Activated T-cell treated with anti-CD3 and anti-CD28 coated beads for 1 hour (primary cell): ENCODE measurements around the gene COL25A1.
"Not testable (repeated sequence)": the region's sequence is repeated elsewhere in the genome, so short reads cannot be mapped to it uniquely, and the experiment has no call there.

Experiments
- DNase-seq: peaks from one replicate; pipeline ENCODE4 v3.0.0-alpha.2; 2020; ENCODE audit warnings: low read depth

The COL25A1 gene

GRCh38 chr4:109169170-109169569 lies 133.3 kb downstream of the COL25A1 start:
- DNase-seq = no peak

- no peak for DNase-seq
Observed at GRCh38 chr4:109166586-109166985, 135.9 kb downstream of the COL25A1 start.

- DNase-seq = no peak
Observed at GRCh38 chr4:109166126-109166525, 136.3 kb downstream of the COL25A1 start.

GRCh38 chr4:109164011-109164410 lies 138.4 kb downstream of the COL25A1 start:
- no peak for DNase-seq

GRCh38 chr4:109163493-109163892 lies 139.0 kb downstream of the COL25A1 start:
- no peak for DNase-seq

- no peak for DNase-seq
Observed at GRCh38 chr4:109162759-109163158, 139.7 kb downstream of the COL25A1 start.

- no peak for DNase-seq
Observed at GRCh38 chr4:109160494-109160893, 142.0 kb downstream of the COL25A1 start.

GRCh38 chr4:109157696-109158095 lies 144.8 kb downstream of the COL25A1 start:
- DNase-seq = no peak

- no peak for DNase-seq
Observed at GRCh38 chr4:109157205-109157604, 145.3 kb downstream of the COL25A1 start.

GRCh38 chr4:109156356-109156755 lies 146.1 kb downstream of the COL25A1 start:
- no peak for DNase-seq

GRCh38 chr4:109155682-109156283 lies 146.7 kb downstream of the COL25A1 start:
- DNase-seq = no peak

- no peak for DNase-seq
Observed at GRCh38 chr4:109155084-109155483, 147.4 kb downstream of the COL25A1 start.

- no peak for DNase-seq
Observed at GRCh38 chr4:109154424-109154823, 148.0 kb downstream of the COL25A1 start.

- DNase-seq = no peak
Observed at GRCh38 chr4:109149836-109150235, 152.6 kb downstream of the COL25A1 start.

- DNase-seq = no peak
Observed at GRCh38 chr4:109148577-109149075, 153.8 kb downstream of the COL25A1 start.

- no peak for DNase-seq
Observed at GRCh38 chr4:109147135-109147534, 155.3 kb downstream of the COL25A1 start.

GRCh38 chr4:109146499-109146898 lies 156.0 kb downstream of the COL25A1 start:
- DNase-seq = no peak

GRCh38 chr4:109138125-109138524 lies 164.3 kb downstream of the COL25A1 start:
- DNase-seq = not testable (repeated sequence)

- no peak for DNase-seq
Observed at GRCh38 chr4:109134921-109135320, 167.5 kb downstream of the COL25A1 start.

- DNase-seq = no peak
Observed at GRCh38 chr4:109134268-109134667, 168.2 kb downstream of the COL25A1 start.

- DNase-seq = no peak
Observed at GRCh38 chr4:109131559-109131958, 170.9 kb downstream of the COL25A1 start.

GRCh38 chr4:109128589-109128988 lies 173.9 kb downstream of the COL25A1 start:
- no peak for DNase-seq

- DNase-seq = no peak
Observed at GRCh38 chr4:109127866-109128265, 174.6 kb downstream of the COL25A1 start.

GRCh38 chr4:109126856-109127255 lies 175.6 kb downstream of the COL25A1 start:
- DNase-seq = no peak
